ENCODE results near the gene APOL2.
A peak's percentile ranks its signal among the peaks of the same experiment; 100 is the strongest.
"Not testable (repeated sequence)": the region's sequence is repeated elsewhere in the genome, so short reads cannot be mapped to it uniquely, and the experiment has no call there.

The APOL2 gene

DNA sequence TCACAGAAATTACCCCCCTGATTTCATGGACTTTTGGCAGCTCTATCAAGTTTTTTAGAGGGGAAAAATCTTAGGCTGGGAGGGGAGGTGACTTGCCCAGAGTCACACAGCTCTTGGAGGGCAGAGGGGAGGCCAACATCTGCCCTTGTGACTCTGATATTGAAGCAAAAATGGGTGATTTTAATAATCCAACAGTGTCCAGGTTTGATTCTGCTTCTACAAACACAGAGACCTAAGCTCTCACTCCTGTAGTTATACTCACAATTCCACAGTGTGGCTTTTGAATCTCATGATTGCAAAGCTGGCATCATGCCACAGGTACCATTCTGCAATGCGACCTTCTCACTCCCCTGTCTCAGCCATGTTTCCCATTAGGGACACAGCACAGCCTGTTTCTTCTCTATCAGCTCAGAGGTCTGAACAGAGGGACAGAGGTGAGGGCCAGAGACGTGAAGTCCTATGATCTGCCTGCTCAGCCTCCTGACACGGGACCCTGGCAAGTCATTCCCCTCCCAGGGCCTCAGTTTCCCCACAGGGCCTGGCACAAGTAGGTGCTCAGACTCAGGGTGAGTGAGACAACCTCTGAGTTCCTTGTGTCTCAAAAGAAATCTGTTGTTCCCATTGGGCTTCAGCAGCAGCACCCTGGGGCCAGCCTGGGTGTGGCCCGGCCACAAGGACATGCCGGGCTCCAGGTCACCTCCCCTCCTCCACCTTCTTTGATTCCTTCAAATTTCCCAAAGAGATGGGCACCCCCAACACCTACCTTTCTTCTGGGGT, 766 bp downstream of the APOL2 start:
- DNase-seq, result no peak

DNA sequence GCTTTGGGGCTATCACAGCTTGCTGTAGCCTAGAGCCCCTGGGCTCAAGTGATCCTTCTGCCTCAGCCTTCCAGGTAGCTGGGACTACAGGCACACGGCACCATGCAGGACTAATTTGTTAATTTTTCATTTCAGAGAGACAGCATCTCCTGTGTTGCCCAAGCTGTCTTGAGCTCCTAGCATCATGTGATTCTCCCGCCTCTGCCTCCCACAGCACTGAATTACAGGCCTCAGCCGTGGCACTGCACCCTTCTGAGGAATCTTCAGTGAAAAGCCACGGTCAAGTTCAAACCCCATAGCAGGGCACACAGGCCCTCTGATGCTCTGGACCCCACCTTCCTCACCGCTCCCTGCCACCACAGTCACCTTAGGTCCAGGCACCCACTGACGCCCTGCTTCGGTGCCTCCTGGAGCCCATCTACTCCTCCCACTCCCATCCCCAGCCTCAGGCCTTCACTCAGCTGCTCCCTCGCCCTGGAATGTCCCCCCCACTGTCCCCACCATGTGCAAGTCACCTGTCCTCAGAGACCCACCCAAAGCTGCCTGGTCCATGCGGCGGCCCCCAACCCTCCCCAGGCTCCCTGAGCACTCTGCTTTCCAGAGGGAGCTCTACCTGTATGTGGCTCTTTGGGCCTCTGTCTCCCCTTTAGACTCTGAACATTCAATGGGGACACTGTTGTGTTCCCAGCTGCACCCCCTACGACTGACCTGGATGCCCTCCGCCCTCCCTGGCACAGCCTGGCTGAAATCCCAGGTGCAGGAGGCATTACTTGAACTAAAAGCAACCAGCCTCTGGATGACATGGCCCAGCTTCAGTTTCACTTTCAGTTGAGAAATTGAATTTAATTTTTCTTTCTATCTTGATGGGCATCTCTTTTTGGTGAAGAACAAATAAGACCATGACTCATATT, 1.6 kb downstream of the APOL2 start:
- DNase-seq, result peak; percentile 55

DNA sequence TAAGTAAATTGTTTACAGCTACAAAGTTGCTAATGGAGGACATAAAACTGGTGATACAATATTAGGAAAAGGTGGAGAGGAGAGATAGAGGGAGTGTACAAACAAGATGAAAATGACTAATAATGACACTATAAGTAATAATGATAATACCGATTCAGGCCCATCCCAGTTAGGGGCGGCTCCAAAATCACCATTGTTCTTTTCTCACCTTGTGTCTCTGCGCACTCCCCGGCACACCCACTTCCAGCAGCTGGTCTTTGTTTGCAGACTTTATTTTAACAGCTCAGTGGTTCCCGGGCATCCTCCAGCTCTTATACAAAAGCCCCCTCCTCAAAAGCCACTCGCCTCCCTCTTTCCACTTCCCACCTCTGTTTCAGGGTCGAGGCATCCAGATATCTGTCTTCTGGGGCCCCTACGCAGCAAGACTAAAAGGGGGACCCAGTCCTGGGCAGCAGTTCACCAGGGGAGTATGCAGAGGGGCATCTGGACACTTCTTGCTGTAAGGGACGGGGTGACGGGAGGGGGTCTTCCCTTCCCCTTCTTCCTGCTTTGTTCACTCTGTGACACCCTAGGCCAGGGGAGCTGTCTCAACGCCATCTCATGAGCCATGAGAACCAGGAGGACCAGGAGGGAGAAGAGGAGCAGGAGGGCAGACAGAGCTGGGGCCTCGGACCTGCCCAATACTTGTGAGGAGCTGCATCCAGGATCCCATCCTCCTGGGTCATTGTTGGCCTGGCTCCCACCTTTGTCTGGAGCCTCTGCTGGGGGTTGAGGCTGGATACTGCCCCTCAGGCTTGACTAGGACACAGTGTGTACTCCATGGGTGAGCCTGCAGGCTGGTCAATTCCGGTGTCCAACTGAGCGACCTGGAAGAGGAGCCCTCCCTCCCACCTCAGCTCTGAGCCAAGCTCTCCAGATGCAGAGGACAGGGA, 2.7 kb downstream of the APOL2 start:
- no peak for DNase-seq

DNA sequence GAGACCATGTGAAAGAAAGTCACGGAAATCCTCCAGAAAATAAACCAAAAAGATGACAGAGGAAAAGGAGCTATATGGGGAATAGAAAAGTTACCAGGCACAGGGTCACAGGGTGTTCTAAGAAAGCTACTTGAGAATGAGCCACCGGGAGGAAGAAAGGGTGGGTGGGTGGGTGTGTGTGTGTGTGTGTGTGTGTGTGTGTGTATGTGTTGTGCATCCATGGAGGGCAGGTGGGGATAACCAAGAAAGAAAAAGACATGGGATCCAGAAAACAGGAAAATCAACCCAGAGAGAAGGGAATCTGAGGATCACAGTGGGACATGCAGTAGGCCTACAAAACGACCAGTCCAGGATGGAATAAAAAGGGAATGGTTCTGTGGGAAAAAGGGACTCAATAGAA, 3.7 kb downstream of the APOL2 start:
- no peak for DNase-seq

DNA sequence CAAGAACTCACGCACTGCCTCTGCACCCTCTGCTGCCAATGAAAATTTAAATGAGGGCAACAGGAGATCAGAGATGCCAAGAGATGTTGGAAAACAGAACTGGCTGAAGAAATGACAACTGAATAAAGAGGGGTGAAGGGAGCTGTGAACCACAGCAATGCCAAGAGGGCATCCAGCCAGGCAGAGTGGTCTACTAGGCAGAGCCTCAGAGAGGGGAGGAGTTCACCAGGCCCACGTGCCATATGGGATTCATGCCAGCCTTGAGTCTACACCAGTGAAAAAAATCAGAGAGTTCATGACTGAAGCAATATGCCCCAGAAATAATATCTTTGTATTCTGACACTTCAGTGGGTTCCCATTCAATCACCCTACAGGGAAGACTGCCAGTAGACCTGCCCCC, 4.4 kb downstream of the APOL2 start:
- no peak for DNase-seq

DNA sequence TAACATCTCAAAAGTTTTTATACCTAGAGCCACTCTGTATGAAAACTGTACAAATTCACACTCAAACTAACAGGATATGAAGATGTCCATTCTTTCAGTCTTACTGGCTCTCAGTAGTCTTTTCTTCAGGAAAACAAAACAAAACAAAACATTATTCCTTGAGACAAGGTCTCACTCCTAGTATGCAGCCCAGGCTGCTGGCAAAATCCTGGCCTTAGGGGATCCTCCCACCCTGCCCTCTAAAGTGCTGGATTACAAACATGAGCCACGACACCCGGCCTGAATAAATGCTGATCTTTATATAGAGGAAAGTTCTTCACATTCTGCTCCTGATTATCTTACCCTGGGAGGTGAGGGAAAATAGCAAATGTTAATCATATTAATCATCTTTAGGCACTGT, 5.1 kb downstream of the APOL2 start:
- DNase-seq, result no peak

DNA sequence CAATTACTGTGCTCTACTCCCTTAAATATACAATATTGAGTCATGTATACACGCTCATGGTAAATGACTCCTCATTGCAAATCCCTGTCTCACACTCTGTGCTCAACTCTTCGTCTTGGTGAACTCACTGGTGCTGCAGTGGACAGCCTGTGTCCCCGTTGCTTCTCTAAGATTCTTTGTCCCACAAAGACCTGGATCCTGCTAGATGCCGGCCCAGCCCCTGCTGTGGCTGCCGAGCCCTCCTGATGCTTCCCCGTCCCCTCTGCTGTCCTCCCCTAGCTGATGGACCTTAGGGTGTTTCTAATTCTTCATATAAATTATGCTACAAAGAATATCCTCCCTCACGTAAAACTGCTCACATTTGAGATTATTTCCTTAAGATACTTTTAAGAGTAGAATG, 5.5 kb downstream of the APOL2 start:
- DNase-seq, result no peak

DNA sequence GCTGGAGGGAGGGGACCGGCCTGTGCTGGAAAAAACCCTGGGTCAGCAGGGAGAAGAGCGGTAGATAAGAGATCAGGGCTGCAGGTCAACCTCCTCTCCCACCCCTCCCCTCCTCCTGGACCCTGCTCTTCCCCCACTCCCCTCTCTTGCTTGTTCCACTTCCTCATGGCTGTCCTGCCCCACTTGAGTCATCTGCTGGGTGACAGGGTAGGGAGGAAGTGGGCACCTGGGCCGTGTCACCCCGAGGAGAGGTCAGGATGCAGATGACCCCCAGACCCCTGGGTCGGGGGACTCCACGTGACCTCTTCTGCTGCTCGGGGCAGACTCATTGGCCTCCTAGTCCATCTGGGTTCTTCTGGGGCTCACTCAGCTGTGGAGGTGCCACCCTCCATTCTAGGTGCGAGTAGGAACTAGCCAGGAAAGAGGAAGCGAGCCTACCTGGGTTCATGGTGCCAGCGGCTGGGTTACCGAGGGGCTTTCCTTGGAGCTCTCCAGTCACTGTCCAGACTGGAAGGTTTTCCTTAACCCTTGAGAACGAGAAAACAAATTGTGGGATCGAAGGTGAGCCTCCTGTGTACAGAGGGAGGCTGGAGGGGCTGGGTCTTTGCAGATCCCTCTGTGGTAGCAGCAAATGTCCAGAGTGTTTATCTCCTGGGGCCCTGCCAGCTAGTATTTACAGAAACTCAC, 6.5 kb downstream of the APOL2 start:
- DNase-seq, result no peak

DNA sequence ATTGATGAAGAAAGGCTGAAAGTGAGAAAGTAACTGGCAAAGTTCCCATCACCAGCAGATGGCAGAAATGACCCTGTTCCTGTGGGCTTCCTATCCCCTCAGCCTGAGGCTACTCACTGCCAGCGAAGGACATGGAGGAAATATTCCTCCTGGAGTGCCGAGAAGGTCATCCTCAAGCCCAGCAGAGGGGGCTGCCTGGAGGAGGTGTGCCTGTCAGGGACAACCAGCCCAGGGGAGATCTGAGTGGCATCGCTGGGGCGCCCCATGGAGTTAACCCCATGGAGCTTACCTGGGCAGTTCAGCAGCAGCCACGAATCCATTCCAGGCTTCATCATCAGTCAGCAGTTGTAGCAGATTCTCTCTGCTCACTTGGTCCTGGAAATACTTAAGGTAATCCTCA, 8.3 kb downstream of the APOL2 start:
- not testable (repeated sequence) for DNase-seq

DNA sequence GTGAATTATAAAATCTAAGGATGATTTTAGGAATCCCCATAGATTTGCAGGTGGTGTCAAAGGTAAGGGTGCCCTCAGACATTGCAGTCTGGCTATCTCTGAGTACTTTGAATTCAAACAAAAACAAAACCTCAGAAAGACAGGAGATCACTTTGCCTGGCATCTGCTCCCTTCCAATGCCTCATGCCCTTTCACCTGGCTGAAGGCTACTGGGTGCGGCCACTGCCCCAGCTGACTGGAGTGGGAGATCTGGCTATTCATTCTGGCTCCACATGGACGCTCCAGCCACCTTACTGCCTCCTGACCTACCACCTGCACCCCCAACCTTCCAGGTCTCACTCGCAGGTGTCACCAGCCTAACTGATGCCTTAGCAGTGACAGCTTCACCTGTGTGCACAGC, 9.7 kb downstream of the APOL2 start:
- not testable (repeated sequence) for DNase-seq

DNA sequence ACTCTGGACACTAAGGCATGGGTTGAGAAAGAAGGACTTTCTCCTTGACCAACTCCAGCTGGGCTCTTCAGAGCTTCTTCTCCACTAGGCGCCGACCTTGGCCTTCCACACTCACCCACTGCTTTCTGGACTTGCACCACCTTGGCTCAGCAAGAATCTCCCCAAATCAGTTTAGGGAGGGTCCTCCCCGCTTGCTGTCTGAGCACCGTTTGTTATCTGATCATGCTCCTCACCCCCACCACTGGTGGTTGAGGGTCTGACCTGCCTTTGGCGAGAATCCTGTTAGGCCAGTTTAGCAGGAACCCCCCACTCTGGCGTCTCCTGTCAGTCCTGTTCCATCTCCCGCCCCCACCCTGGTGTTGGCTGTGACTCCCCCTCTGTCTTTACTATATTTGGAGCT, 10.4 kb downstream of the APOL2 start:
- DNase-seq, result no peak

DNA sequence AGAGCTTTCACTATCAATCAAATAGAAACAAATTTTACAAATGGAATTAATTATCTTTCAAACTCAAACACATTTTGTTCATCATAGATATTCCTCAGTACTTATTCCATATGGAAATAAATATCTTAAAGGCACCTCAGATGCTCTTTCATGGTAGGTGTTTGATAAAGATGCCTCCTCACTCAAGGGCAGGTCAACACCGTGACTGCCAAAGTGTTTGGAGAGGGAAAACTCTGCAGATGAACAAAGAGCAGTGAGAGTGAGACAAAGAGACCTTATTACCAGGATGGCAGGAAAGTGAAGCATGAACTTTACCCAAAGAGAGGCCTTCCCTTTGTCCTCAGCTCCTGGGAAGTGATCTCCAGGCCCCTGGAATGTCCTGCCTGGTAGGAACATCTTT, 11.0 kb downstream of the APOL2 start:
- not testable (repeated sequence) for DNase-seq

DNA sequence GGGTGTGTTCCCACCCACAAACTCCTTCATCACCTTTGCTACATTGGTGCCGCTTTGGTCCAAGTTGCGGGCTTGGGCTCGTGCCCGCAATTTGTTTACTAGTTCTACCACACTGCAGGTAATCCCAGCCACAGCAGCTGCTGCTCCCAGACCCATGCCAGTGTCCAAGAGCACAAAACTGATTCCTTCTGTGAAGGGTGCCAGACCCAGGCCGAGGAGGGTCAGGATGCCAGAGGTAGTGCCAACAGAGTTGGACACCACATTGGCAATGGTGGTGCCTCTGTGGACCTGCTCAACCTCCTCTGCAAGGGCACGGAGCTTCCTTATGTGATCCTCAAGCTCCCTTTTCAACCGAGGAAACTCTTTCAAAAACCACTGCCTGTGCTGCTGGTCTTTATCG, 11.5 kb downstream of the APOL2 start:
- no peak for DNase-seq

DNA sequence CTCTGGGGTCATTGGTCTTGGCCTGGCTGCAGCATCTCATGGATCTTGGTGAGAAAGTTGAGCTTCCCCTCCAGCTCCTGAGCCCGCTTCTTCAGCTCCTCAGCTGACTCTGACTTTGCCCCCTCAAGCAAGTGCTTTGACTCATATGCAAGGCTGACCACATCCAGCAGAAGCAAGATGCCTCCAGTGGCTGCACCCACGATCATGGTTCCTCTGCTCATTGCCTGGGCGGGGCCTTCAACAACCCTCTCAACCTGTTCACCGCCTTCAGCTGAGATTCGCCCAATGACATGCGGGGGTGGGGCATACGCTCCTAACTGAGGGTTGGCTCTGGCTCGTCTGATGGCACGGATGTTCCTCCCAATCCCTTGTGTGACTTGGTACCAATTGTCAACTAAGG, 11.9 kb downstream of the APOL2 start:
- DNase-seq, result peak; percentile 14

DNA sequence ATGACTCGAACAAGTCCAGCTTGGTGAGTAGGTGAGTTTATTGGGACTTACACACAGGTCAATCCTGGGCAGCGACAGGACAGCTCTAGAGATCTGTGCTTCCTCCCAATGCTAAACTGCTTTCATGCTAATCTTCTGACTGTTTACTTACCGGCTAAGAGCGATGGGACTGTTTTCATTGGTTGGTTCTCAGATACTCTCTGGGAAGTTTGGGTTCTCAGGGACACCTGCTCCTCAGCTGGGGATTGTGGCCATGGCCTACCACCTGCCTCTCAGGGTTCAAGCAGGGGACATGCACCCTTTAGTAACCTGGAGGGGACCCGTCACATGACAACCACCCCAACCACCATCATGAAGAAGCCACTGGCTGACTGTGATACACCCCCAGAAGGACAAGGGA, 13.1 kb downstream of the APOL2 start:
- DNase-seq, result no peak

DNA sequence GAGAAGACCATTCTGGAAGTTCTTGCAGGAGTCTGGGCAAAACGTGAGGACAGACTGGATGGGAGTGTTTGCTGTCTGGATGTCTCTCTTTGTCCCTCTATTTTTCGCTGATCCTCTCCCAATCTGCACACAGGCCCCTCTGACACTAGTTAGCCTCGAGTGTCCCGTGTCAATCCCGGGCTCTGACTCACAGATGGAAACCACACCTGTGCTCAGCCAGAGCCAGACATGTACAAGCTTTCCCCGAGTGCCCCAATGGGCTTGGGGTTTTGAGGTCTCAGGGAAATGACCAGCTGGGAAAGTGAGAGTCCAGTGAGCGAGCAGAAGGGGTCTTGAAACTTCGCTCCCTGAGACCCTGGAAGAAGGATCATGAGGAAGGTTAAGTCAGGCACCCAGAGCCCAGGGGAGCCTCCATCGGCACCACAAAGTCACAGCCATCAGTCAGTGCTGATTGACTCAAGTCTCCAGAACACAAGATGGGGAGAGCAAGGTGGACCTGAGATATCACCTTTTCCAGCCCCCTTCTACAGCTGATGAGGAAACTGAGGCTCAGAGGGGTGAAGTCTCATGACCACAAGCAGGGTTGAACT, 13.9 kb downstream of the APOL2 start:
- no peak for DNase-seq

DNA sequence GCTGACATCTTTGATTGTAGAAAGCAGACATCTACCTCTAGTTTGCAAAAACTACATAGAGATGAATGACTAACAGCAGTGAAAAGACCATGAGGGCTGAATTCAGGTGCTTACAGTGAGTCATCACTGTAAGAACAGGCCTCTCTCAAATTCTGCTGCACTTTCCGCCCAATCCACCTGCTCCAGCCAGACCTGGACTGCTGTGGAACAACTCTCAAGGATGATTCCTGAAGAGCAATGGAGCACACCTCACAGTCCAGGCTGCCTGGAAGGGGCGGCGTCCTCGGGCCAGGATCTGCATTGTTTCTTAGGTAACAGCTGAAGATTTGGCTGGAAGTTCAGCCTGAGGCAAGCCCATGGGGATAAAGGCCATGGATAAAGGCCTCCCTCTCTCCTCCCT, 15.1 kb downstream of the APOL2 start:
- DNase-seq, result no peak

DNA sequence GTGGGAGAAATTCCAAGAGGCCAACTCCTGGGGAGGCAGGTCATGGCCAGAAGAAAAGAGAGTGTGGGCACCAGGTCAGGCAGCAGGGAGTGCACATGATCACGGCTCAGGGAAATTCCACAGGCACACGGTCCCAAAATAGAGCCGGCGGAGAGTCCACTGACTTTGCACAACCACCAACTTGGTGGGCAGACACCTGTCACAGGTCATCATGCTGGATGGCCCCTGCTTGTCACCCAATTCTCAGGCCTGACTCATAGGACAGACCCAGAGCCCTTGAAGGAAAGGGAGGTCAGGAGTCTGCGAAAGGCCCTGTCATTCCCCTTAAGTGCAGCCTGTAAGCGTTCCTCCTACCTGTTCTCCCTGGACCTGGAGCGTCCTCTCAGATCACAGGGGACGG, 15.8 kb downstream of the APOL2 start:
- no peak for DNase-seq

DNA sequence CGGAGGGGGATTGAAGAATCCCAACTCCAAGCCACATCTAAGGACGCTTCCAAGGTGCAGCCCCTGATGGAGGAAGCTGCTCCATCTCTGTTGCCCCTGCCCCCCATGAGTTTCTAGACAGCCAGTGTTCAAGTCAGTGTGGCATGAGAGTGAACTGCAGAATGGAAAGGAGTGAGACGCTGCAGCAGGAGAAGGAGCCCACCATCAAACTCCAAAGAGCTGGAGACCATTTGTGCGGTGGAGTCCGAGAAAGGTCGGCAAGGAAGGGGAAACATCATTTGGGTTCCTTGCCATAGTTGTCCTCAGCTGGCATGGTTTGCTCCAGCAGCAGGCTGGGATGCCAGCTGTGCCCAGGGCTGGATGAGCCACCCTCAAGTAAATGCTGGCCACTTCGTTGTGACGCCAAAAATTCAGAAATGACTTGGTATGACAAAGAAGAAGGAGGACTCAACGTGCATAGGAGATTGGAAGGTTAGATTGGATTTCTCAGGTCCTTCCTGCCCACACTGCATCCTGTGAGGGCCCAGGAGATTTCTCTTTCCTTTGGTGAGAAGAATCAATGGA, 16.4 kb downstream of the APOL2 start:
- DNase-seq, result no peak

DNA sequence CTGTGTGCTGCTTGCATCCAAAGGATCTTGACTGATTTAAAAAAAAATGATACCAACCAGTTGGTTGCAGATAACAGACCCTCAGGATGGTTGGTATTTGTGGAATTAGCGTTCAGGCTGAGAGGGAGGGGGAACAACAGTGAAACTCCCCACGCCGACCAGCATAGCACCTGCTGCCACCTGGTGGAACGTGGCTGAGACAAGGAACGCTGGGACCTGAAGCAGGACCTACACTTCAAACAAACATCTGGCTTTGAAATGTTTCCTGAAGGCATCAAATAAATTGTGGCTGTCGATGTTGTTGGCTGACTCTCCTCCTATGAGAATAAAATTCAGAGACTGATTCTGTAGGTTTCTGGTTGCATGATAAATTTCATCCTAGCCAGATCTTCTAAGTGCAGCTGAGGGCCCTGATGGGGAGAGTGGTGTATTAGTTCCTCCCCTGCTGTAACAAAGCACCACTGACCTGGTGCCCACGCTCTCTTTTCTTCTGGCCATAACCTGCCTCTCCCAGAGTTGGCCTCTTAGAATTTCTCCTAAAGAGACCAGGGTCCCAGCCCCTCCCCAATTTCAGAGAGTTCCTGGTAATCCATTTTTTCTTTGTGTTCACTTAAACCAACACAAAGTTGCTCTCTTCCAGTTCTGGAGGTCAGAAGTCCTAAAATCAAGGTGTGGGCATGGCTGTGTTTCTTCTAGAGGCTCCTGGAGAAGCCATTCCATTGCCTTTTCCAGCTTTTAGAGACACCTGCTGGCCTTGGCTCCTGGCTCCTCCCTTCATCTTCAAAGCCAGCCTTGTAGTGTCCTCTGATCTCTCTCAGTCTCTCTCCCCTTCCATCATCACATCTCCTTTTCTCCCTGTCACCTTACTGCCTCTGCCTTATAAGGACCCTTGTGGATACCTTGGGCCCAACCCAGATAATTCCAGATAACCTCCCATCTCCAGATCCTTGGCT, 17.3 kb downstream of the APOL2 start:
- peak; percentile 65 for DNase-seq

All from activated CD4-positive, alpha-beta T cell treated with anti-CD3 and anti-CD28 coated beads, Interleukin-2, Interleukin-6, amounts not matched to agents 100 ng/mL and 50 ng/mL, durations not matched to agents 16 hours and 8 hours (primary cell).